Naive thymus-derived CD4-positive, alpha-beta T cell (primary cell): Measurements from ENCODE around the gene ECHDC3. TPM values are rescaled to one million over a fixed set of nuclear protein-coding genes. Genes with fewer than 3 reads are reported as not detected.

Experiments
- ATAC-seq: fragments of 150-1000 bp; cut with Tn5 transposase; 2 replicates; pipeline ENCODE4 v1.10.0; 2021; ENCODE audit warnings: mild to moderate bottlenecking, moderate library complexity
- CTCF ChIA-PET: fragments of 350-600 bp; sonication (Branson Sonifier 250); formaldehyde crosslinking; loops from one replicate; lab custom pipeline; 2021; ENCODE audit warnings: antibody characterized with exemption; lab: Charles Lee
- POLR2A ChIA-PET: fragments of 350-600 bp; sonication (Branson Sonifier 250); formaldehyde crosslinking; loops from one replicate; lab custom pipeline; 2021; ENCODE audit warnings: antibody characterized with exemption, inconsistent platforms; lab: Charles Lee
- DNase-seq, 9 donors: peaks; one replicate each; pipeline versions ENCODE4 v3.0.0 to v3.0.0-alpha.2; 2020 to 2022; ENCODE audit warnings: mixed read lengths in 1 of 9
- H3K27ac ChIP-seq: one replicate; pipeline ENCODE4 v1.7.0; 2013; ENCODE audit warnings: mild to moderate bottlenecking, low read depth, low read length, moderate library complexity
- H3K27me3 ChIP-seq, 2 donors: one replicate each; pipeline ENCODE4 v1.7.0; 2013; ENCODE audit warnings: low read length in 2 of 2, mild to moderate bottlenecking in 2 of 2, moderate library complexity in 2 of 2; ENCODE audit not compliant: control insufficient read depth in 2 of 2, insufficient read depth in 2 of 2
- H3K36me3 ChIP-seq, 3 experiments: 1 replicate in 2 of 3; 2 replicates in 1 of 3; pipeline ENCODE4 v1.7.0; 2013; ENCODE audit warnings: low read length in 3 of 3, mild to moderate bottlenecking in 3 of 3, moderate library complexity in 1 of 3; ENCODE audit not compliant: insufficient read depth in 3 of 3, control insufficient read depth in 2 of 3
- H3K4me1 ChIP-seq, 2 donors: one replicate each; pipeline ENCODE4 v1.7.0; 2013; ENCODE audit warnings: low read length in 2 of 2, mild to moderate bottlenecking in 2 of 2, moderate library complexity in 1 of 2; ENCODE audit not compliant: control insufficient read depth in 2 of 2, insufficient read depth in 2 of 2
- H3K4me3 ChIP-seq: 2 replicates; pipeline ENCODE4 v1.7.0; 2013; ENCODE audit warnings: mild to moderate bottlenecking, low read length
- H3K9me3 ChIP-seq, 3 experiments: 1 replicate in 2 of 3; 2 replicates in 1 of 3; pipeline ENCODE4 v1.7.0; 2013; ENCODE audit warnings: low read length in 3 of 3; ENCODE audit not compliant: control insufficient read depth in 2 of 3
- H3K27ac Mint-ChIP-seq, 9 donors: one replicate each; pipeline ENCODE4 v1.8.0; 2020 to 2022; ENCODE audit warnings: mixed read lengths in 9 of 9, mild to moderate bottlenecking in 8 of 9, moderate library complexity in 5 of 9, inconsistent platforms in 2 of 9
- H3K27me3 Mint-ChIP-seq, 5 donors: one replicate each; pipeline ENCODE4 v1.8.0; 2021 to 2022; ENCODE audit warnings: mixed read lengths in 5 of 5, mild to moderate bottlenecking in 1 of 5
- H3K36me3 Mint-ChIP-seq, 5 donors: one replicate each; pipeline ENCODE4 v1.8.0; 2020 to 2022; ENCODE audit warnings: mixed read lengths in 5 of 5, mild to moderate bottlenecking in 3 of 5, inconsistent platforms in 1 of 5
- H3K4me1 Mint-ChIP-seq, 7 donors: one replicate each; pipeline ENCODE4 v1.8.0; 2020 to 2022; ENCODE audit warnings: mixed read lengths in 7 of 7, mild to moderate bottlenecking in 3 of 7, inconsistent platforms in 1 of 7
- H3K4me3 Mint-ChIP-seq, 10 donors: one replicate each; pipeline ENCODE4 v1.8.0; 2020 to 2022; ENCODE audit warnings: mild to moderate bottlenecking in 10 of 10, mixed read lengths in 10 of 10, moderate library complexity in 6 of 10, inconsistent platforms in 2 of 10
- H3K9me3 Mint-ChIP-seq, 11 donors: one replicate each; pipeline ENCODE4 v1.8.0; 2020 to 2022; ENCODE audit warnings: mixed read lengths in 11 of 11, mild to moderate bottlenecking in 4 of 11, inconsistent platforms in 1 of 11, moderate library complexity in 1 of 11
- intact Hi-C, 2 donors: fragments of 100-400 bp; cut with micrococcal nuclease; formaldehyde crosslinking; loops; one replicate each; pipeline ENCODE4 v1.15.1; 2023
- polyA plus RNA-seq, 2 donors: library from polyadenylated mRNA; unstranded; fragments of 300-500 nt; fragmentation: Illumina TruSeq; gene quantifications; one replicate each; pipeline ENCODE4 v1.2.3, GENCODE V29; 2021
- total RNA-seq, 6 experiments: library from RNA in 5 of 6; stranded (reverse) in 5 of 6; gene quantifications; 1 replicate in 5 of 6; 2 replicates in 1 of 6; pipeline ENCODE4 v1.2.3 and lab custom pipeline; 2021 to 2026

The ECHDC3 gene
- total and polyA plus RNA-seq, 7 experiments from 2014 or later, result 0.36 to 2.5 (median 0.57) TPM; not detected in 3

DNA sequence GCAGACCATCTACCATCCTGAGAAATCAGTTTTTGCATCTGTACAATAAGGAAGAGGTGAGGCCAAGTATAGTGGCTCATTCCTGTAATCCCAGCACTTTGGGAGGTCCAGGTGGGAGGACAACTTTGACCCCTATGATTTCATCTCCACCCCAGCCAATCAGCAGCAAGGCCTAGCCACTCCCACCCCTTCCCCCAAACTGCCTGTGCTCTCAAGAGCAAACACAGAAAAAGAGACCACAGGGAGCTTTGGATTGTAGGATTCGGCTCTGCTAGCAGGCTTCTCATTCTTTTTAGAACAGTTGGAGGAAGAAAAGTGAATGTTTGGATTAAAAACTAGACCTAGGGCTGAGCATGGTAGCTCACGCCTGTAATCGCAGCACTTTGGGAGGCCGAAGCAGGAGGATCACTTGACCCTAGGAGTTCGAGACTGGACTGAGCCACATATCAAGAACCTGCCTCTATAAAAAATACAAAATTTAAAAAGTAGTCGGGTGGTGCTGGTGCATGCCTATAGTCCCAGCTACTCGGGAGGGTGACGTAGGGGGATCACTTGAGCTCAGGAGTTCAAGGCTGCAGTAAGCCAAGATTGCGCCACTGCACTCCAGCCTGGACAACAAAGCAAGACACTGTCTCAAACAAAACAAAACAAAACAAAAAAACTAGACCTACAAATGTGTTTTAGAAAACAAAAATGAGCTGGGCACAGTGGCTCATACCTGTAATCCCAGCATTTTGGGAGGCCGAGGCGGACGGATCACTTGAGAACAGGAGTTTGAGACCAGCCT lies 55.9 kb downstream of the ECHDC3 start:
- Mint-ChIP-seq H3K27me3 (peaks cover 0 to 9% (median 0%) of the 10 kb centered on the region in 5 donors), H3K27ac (no peak overlapping the region), H3K4me1 (peaks cover 0 to 4% (median 3%) of the 10 kb centered on the region in 7 donors), H3K9me3 (no peaks in the 10 kb centered on the region), H3K4me3 (no peak overlapping the region), H3K36me3 (no peaks in the 10 kb centered on the region)
- Histone ChIP-seq H3K27me3 (no peaks in the 10 kb centered on the region), H3K4me3 (no peak overlapping the region), H3K36me3 (no peaks in the 10 kb centered on the region), H3K27ac (no peak overlapping the region), H3K9me3 (no peaks in the 10 kb centered on the region), H3K4me1 (no peaks in the 10 kb centered on the region)
- POLR2A ChIA-PET, result no interaction called here
- DNase-seq (no peak), ATAC-seq (no peak)
- CTCF ChIA-PET, result no interaction called here
- intact Hi-C loops, result no loop called here

GRCh38 chr10:11798845-11799735 lies 56.9 kb downstream of the ECHDC3 start:
- intact Hi-C loops, result no loop called here
- Mint-ChIP-seq H3K27me3 (peaks cover 0 to 9% (median 0%) of the 10 kb centered on the region in 5 donors), H3K9me3 (no peaks in the 10 kb centered on the region), H3K4me3 (no peak overlapping the region), H3K27ac (no peak overlapping the region), H3K4me1 (peaks cover 0 to 4% (median 3%) of the 10 kb centered on the region in 7 donors), H3K36me3 (no peaks in the 10 kb centered on the region)
- Histone ChIP-seq H3K27ac (no peak overlapping the region), H3K4me3 (no peak overlapping the region), H3K27me3 (no peaks in the 10 kb centered on the region), H3K9me3 (no peaks in the 10 kb centered on the region), H3K4me1 (no peaks in the 10 kb centered on the region), H3K36me3 (no peaks in the 10 kb centered on the region)
- DNase-seq (no peak), ATAC-seq (no peak)
- POLR2A ChIA-PET, result no interaction called here
- CTCF ChIA-PET, result no interaction called here

GRCh38 chr10:11799736-11800080 lies 57.5 kb downstream of the ECHDC3 start:
- intact Hi-C loops, result no loop called here

GRCh38 chr10:11804336-11804735 lies 62.2 kb downstream of the ECHDC3 start:
- CTCF ChIA-PET, result no interaction called here
- Mint-ChIP-seq H3K4me1 (no peaks in the 10 kb centered on the region), H3K36me3 (no peaks in the 10 kb centered on the region), H3K9me3 (peaks cover 0 to 1% (median 0%) of the 10 kb centered on the region in 11 donors), H3K27ac (no peak overlapping the region), H3K27me3 (peaks cover 0 to 22% (median 4%) of the 10 kb centered on the region in 5 donors), H3K4me3 (no peak overlapping the region)
- POLR2A ChIA-PET, result no interaction called here
- Histone ChIP-seq H3K9me3 (no peaks in the 10 kb centered on the region), H3K4me1 (no peaks in the 10 kb centered on the region), H3K36me3 (no peaks in the 10 kb centered on the region), H3K27ac (no peak overlapping the region), H3K27me3 (no peaks in the 10 kb centered on the region), H3K4me3 (no peak overlapping the region)
- intact Hi-C loops, result no loop called here
- no peak for DNase-seq
- ATAC-seq, result no peak

More at GRCh38 chr10:11799736-11800080, 57.5 kb downstream of the ECHDC3 start:
- Histone ChIP-seq H3K36me3 (no peaks in the 10 kb centered on the region), H3K27ac (no peak overlapping the region), H3K27me3 (no peaks in the 10 kb centered on the region), H3K9me3 (no peaks in the 10 kb centered on the region), H3K4me1 (no peaks in the 10 kb centered on the region), H3K4me3 (no peak overlapping the region)
- no peaks in the 10 kb centered on the region for H3K9me3 Mint-ChIP-seq
- H3K36me3 Mint-ChIP-seq, result no peaks in the 10 kb centered on the region
- no peak for DNase-seq
- no peak for ATAC-seq
- ChIA-PET POLR2A (no interaction called here), CTCF (no interaction called here)
- no peak overlapping the region for H3K4me3 Mint-ChIP-seq
- H3K27ac Mint-ChIP-seq, result no peak overlapping the region
- H3K27me3 Mint-ChIP-seq, result peaks cover 0 to 9% (median 0%) of the 10 kb centered on the region in 5 donors
- peaks cover 0 to 4% (median 3%) of the 10 kb centered on the region in 7 donors for H3K4me1 Mint-ChIP-seq

DNA sequence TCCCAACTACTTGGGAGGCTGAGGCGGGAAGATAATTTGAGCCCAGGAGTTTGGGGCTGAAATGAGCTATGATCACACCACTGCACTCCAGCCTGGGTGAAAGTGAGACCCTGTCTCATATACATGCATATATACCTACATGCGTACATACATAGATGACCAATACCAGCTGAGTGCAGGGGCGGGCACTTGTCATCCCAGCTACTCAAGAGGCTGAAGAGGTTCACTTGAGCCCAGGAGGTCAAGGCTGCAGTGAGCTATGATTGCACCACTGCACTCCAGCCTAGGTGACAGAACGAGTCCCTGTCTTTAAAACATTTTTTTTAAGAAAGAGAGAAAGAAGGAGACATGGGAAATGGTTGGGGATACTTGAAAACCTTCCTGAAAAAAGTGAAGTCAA lies 63.6 kb downstream of the ECHDC3 start:
- H3K27ac Mint-ChIP-seq, result no peak overlapping the region

DNA sequence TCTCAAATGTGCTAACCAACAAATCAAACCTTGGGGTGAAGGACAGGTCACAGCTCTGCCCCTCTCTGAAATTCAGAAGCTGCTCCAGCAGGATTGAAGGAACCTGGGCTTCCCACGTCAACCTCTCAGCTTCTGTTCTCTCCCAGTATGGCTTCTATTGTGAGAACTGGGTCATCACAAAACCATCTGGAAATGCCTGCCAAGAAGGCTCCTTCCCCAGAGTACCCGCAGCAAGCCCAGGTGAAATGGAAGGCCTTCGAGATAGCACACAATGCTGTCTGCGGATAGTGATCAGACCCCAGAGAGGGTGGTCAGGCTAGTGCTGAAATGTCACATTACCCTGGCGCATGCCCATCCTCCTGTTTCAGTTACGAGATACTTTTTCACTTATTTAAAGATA lies 64.5 kb downstream of the ECHDC3 start:
- Mint-ChIP-seq H3K4me1 (no peaks in the 10 kb centered on the region), H3K27me3 (peaks cover 0 to 22% (median 8%) of the 10 kb centered on the region in 5 donors), H3K9me3 (peaks cover 0 to 1% (median 0%) of the 10 kb centered on the region in 11 donors), H3K27ac (no peak overlapping the region), H3K36me3 (no peaks in the 10 kb centered on the region), H3K4me3 (no peak overlapping the region)
- no peak for ATAC-seq
- Histone ChIP-seq H3K27ac (no peak overlapping the region), H3K4me3 (no peak overlapping the region), H3K36me3 (no peaks in the 10 kb centered on the region), H3K27me3 (no peaks in the 10 kb centered on the region), H3K4me1 (no peaks in the 10 kb centered on the region), H3K9me3 (no peaks in the 10 kb centered on the region)
- no peak for DNase-seq
- ChIA-PET CTCF (no interaction called here), POLR2A (no interaction called here)
- intact Hi-C loops, result no loop called here

More for the DNA sequence above, 63.6 kb downstream of the ECHDC3 start:
- intact Hi-C loops, result no loop called here
- POLR2A ChIA-PET, result no interaction called here
- no peaks in the 10 kb centered on the region for H3K4me1 ChIP-seq
- no peak overlapping the region for H3K4me3 Mint-ChIP-seq
- peaks cover 0 to 22% (median 8%) of the 10 kb centered on the region in 5 donors for H3K27me3 Mint-ChIP-seq
- no peaks in the 10 kb centered on the region for H3K27me3 ChIP-seq
- DNase-seq (no peak), ATAC-seq (no peak)
- H3K4me1 Mint-ChIP-seq, result no peaks in the 10 kb centered on the region
- H3K9me3 ChIP-seq, result no peaks in the 10 kb centered on the region
- H3K27ac ChIP-seq, result no peak overlapping the region
- CTCF ChIA-PET, result no interaction called here
- H3K9me3 Mint-ChIP-seq, result peaks cover 0 to 1% (median 0%) of the 10 kb centered on the region in 11 donors
- H3K36me3 ChIP-seq, result no peaks in the 10 kb centered on the region
- no peaks in the 10 kb centered on the region for H3K36me3 Mint-ChIP-seq
- no peak overlapping the region for H3K4me3 ChIP-seq
